Embryonic facial prominence (tissue), 1 donor: ENCODE results near the gene OCEL1.

Experiments used
- DNase-seq: peaks from one replicate; pipeline ENCODE4 v3.0.0-alpha.2; 2016; ENCODE audit errors: extremely low spot score

The OCEL1 gene

GRCh38 chr19:17209126-17210036 is 16.6 kb upstream of the OCEL1 start:
- no peak for DNase-seq

- no peak for DNase-seq
Observed at GRCh38 chr19:17210296-17210695, 15.7 kb upstream of the OCEL1 start.

GRCh38 chr19:17211547-17212446 is 14.2 kb upstream of the OCEL1 start:
- no peak for DNase-seq

GRCh38 chr19:17213334-17213733 is 12.7 kb upstream of the OCEL1 start:
- DNase-seq: no peak

GRCh38 chr19:17214508-17215126 is 11.4 kb upstream of the OCEL1 start:
- no peak for DNase-seq

GRCh38 chr19:17215127-17215971 is 10.7 kb upstream of the OCEL1 start, which contains the start of gene USE1:
TSS of gene USE1 (plus strand) at chr19:17215357. CDS start at chr19:17215406, 49 bp downstream.
- peak; percentile 89 for DNase-seq

GRCh38 chr19:17216058-17216670 is 9.9 kb upstream of the OCEL1 start:
- DNase-seq: no peak

- no peak for DNase-seq
Observed at GRCh38 chr19:17219286-17219685, 6.7 kb upstream of the OCEL1 start.

- DNase-seq: no peak
Observed at GRCh38 chr19:17220207-17220758, 5.7 kb upstream of the OCEL1 start.

- no peak for DNase-seq
Observed at GRCh38 chr19:17225053-17225452, 973 bp upstream of the OCEL1 start.

- no peak for DNase-seq
Observed at GRCh38 chr19:17227798-17228367, 1.9 kb downstream of the OCEL1 start.

GRCh38 chr19:17229890-17230289 is 3.9 kb downstream of the OCEL1 start:
- no peak for DNase-seq

- DNase-seq: no peak
Observed at GRCh38 chr19:17232258-17232657, 6.2 kb downstream of the OCEL1 start.

- peak; percentile 5 for DNase-seq
Observed at GRCh38 chr19:17234911-17235299, 8.9 kb downstream of the OCEL1 start.

GRCh38 chr19:17235300-17235970 is 9.4 kb downstream of the OCEL1 start:
- DNase-seq: peak; percentile 6

- DNase-seq: no peak
Observed at GRCh38 chr19:17235971-17236777, 10.1 kb downstream of the OCEL1 start.

GRCh38 chr19:17236811-17237543 is 11.0 kb downstream of the OCEL1 start:
- no peak for DNase-seq
